ENCODE data around the gene GABPB2.

DNA sequence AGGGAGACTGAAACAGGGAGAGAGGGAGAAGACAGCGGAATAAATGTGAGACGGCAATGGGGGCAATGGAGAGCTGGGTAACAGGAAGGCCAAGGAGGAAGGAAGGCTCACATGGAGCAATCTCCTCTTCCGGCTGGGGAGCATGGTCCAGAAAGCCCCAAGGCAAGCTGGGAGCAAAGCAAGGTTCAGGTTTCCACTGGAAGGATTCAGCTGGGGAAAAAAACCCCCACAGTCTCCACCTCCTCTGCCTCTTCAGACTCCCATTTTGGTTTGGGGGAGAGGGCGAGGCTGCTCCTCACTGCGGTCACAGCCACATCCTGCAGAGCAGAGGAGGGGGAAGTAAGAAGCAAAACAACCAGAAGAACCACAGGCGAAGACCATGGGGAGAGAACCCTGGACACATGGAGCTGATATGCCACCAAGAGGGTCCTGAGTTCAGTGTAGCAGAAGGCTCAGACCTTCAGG is 86.5 kb downstream of the GABPB2 start:
- TF ChIP-seq CTCF (conservative IDR thresholded peaks at IDR 0.05; ENCODE audit: low read depth, low read length) (no peak), EZH2 (IDR thresholded peaks at IDR 0.05; ENCODE audit: borderline replicate concordance, low read depth, low read length, poor library complexity, severe bottlenecking) (no peak)
